Smooth muscle cell of the brain vasculature (primary cell): ENCODE data around the gene COMT.

Experiments used
- DNase-seq: peaks from one replicate; pipeline ENCODE4 v3.0.0-alpha.2; 2012; ENCODE audit warnings: low read depth, low spot score

Gene COMT

GRCh38 chr22:19957445-19957844, 15.9 kb downstream of the COMT start:
- DNase-seq = no peak

GRCh38 chr22:19958083-19959042, 16.8 kb downstream of the COMT start:
- no peak for DNase-seq

- no peak for DNase-seq
Observed at GRCh38 chr22:19959043-19959586, 17.5 kb downstream of the COMT start.

- DNase-seq = no peak
Observed at GRCh38 chr22:19959587-19960490, 18.3 kb downstream of the COMT start.

- no peak for DNase-seq
Observed at GRCh38 chr22:19960491-19961200, 19.1 kb downstream of the COMT start.

- no peak for DNase-seq
Observed at GRCh38 chr22:19961201-19961580, 19.6 kb downstream of the COMT start.

GRCh38 chr22:19961868-19962245, 20.3 kb downstream of the COMT start:
- DNase-seq = no peak

- DNase-seq = no peak
Observed at GRCh38 chr22:19962246-19962908, 20.8 kb downstream of the COMT start.

- DNase-seq = no peak
Observed at GRCh38 chr22:19962909-19963806, 21.6 kb downstream of the COMT start.

- no peak for DNase-seq
Observed at GRCh38 chr22:19963863-19964642, 22.5 kb downstream of the COMT start.

GRCh38 chr22:19964701-19965386, 23.3 kb downstream of the COMT start:
- no peak for DNase-seq

- no peak for DNase-seq
Observed at GRCh38 chr22:19965771-19966709, 24.5 kb downstream of the COMT start.

GRCh38 chr22:19966908-19967750, 25.6 kb downstream of the COMT start:
- no peak for DNase-seq

GRCh38 chr22:19967850-19968449, 26.4 kb downstream of the COMT start:
- DNase-seq = no peak

- DNase-seq = no peak
Observed at GRCh38 chr22:19968450-19968891, 26.9 kb downstream of the COMT start.
